GM12878 (cell line): Measurements from ENCODE around the gene STMP1. TPM values are rescaled to one million over a fixed set of nuclear protein-coding genes. Genes with fewer than 3 reads are reported as not detected.

Experiments used
- ATAC-seq: fragments of 200-7000 bp; cut with Tn5 transposase; 3 replicates; pipeline ENCODE4 v1.9.1; 2020; ENCODE audit warnings: mild to moderate bottlenecking, moderate library complexity
- BruUV-seq: library from RNA; stranded (reverse); fragments of 400-500 nt; replicated peaks from 2 replicates; lab custom pipeline; 2021; lab: Mats Ljungman, UMichigan
- CTCF ChIA-PET: fragments of 300-600 bp; sonication (Branson Sonifier 250); formaldehyde crosslinking; extraction: SDS; loops from one replicate; lab custom pipeline; 2021; ENCODE audit warnings: inconsistent platforms; lab: Yijun Ruan, JAX
- POLR2A ChIA-PET: fragments of 350-600 bp; formaldehyde crosslinking; extraction: SDS; loops from one replicate; lab custom pipeline; 2021; ENCODE audit warnings: inconsistent platforms; lab: Charles Lee
- RAD21 ChIA-PET: fragments of 300-600 bp; sonication (Branson Sonifier 250); formaldehyde crosslinking; loops from one replicate; lab custom pipeline; 2023; ENCODE audit warnings: antibody characterized with exemption; ENCODE audit not compliant: unreplicated experiment; lab: Charles Lee
- SMC1A ChIA-PET: fragments of 300-600 bp; sonication (Branson Sonifier 250); formaldehyde crosslinking; loops from one replicate; lab custom pipeline; 2023; ENCODE audit not compliant: unreplicated experiment, uncharacterized antibody; lab: Charles Lee
- DNase-seq: peaks from one replicate; pipeline ENCODE4 v3.0.0-alpha.2; 2011; ENCODE audit warnings: low read depth, low spot score
- FAIRE-seq: peaks from 3 replicates; lab custom pipeline; 2011; peaks lifted over from hg19 to GRCh38; lab: Jason Lieb, UNC
- H2AFZ ChIP-seq: 2 replicates; pipeline ENCODE4 v1.6.0; 2011; ENCODE audit warnings: low read depth, low read length, control low read depth; ENCODE audit not compliant: control insufficient read depth
- H3K27ac ChIP-seq: 2 replicates; pipeline ENCODE4 v1.5.1; 2011; ENCODE audit warnings: control low read depth; ENCODE audit not compliant: control insufficient read depth, insufficient read depth
- H3K27me3 ChIP-seq, 2 experiments: replicated peaks in 1 of 2; 2 replicates each; pipeline versions ENCODE4 v1.6.0 to v1.6.1; 2011; ENCODE audit warnings: low read length in 1 of 2; ENCODE audit not compliant: control insufficient read depth in 2 of 2, insufficient read depth in 2 of 2
- H3K36me3 ChIP-seq, 2 experiments: 2 replicates each; pipeline ENCODE4 v1.5.1; 2011; ENCODE audit warnings: low read length in 1 of 2; ENCODE audit not compliant: control insufficient read depth in 2 of 2, insufficient read depth in 2 of 2
- H3K4me1 ChIP-seq: 2 replicates; pipeline ENCODE4 v1.6.1; 2011; ENCODE audit warnings: mild to moderate bottlenecking, low read length, moderate library complexity, mixed read lengths; ENCODE audit not compliant: control insufficient read depth, insufficient read depth
- H3K4me2 ChIP-seq: 2 replicates; pipeline ENCODE4 v1.6.0; 2011; ENCODE audit warnings: control low read depth; ENCODE audit not compliant: control insufficient read depth, insufficient read depth
- H3K4me3 ChIP-seq: fragments of 200-600 bp; sonication (generic); 2 replicates; pipeline ENCODE4 v1.5.1; 2016
- H3K79me2 ChIP-seq: 2 replicates; pipeline ENCODE4 v1.6.0; 2011; ENCODE audit warnings: low read length; ENCODE audit not compliant: control insufficient read depth, insufficient read depth
- H3K9ac ChIP-seq: 2 replicates; pipeline ENCODE4 v1.8.0; 2011; ENCODE audit warnings: low read length, control low read depth, mixed read lengths; ENCODE audit not compliant: control insufficient read depth, insufficient read depth
- H3K9me3 ChIP-seq: replicated peaks from 3 replicates; pipeline ENCODE4 v1.5.1; 2011; ENCODE audit warnings: mild to moderate bottlenecking, low read length; ENCODE audit not compliant: control insufficient read depth, insufficient read depth
- H4K20me1 ChIP-seq: 2 replicates; pipeline ENCODE4 v1.6.0; 2011; ENCODE audit not compliant: control insufficient read depth, insufficient read depth
- CHD1 ChIP-seq: IDR thresholded peaks from 2 replicates; pipeline ENCODE4 v1.6.1; 2012; ENCODE audit warnings: low read depth, low read length, improper control_type of control experiment
- RAD21 ChIP-seq: IDR thresholded peaks from 2 replicates; pipeline ENCODE4 v1.6.1; 2011; ENCODE audit warnings: mild to moderate bottlenecking, low read depth, low read length, moderate library complexity; ENCODE audit not compliant: insufficient read depth
- RAD51 ChIP-seq: fragments of 450-650 bp; IDR thresholded peaks from 2 replicates; pipeline ENCODE4 v1.6.1; 2016; ENCODE audit warnings: moderate library complexity, mild to moderate bottlenecking, inconsistent platforms
- RB1 ChIP-seq: fragments of 450-650 bp; formaldehyde crosslinking; IDR thresholded peaks from 2 replicates; pipeline ENCODE4 v1.6.1; 2017; ENCODE audit warnings: mild to moderate bottlenecking, borderline replicate concordance
- SMC3 ChIP-seq: IDR thresholded peaks from 2 replicates; pipeline ENCODE4 v1.6.1; 2011; ENCODE audit warnings: low read length, improper control_type of control experiment, borderline replicate concordance
- SRF ChIP-seq, 2 experiments: IDR thresholded peaks; 2 replicates each; pipeline ENCODE4 v1.6.1; 2011; ENCODE audit warnings: low read depth in 2 of 2, low read length in 2 of 2, mild to moderate bottlenecking in 1 of 2, moderate library complexity in 1 of 2
- WRNIP1 ChIP-seq: IDR thresholded peaks from 2 replicates; pipeline ENCODE4 v1.6.1; 2011; ENCODE audit warnings: low read depth, low read length, improper control_type of control experiment, borderline replicate concordance
- YBX1 ChIP-seq: fragments of 450-650 bp; IDR thresholded peaks from 2 replicates; pipeline ENCODE4 v1.6.1; 2016; ENCODE audit warnings: antibody characterized with exemption
- ZNF24 ChIP-seq: fragments of 450-650 bp; IDR thresholded peaks from 2 replicates; pipeline ENCODE4 v1.6.1; 2017; ENCODE audit warnings: antibody characterized with exemption, mild to moderate bottlenecking
- WGBS: methylation state at CpG from one replicate; pipeline ENCODE4 v1.1.6; 2016; ENCODE audit warnings: low lambda C conversion rate; ENCODE audit not compliant: insufficient replicate concordance, insufficient coverage; ENCODE audit errors: missing lambda C conversion rate; 5-methylcytosine and 5-hydroxymethylcytosine counted together
- in situ Hi-C: fragments of 300-500 bp; cut with MboI; formaldehyde crosslinking; loops from 9 replicates; pipeline ENCODE4 v1.14.3; 2018; ENCODE audit warnings: mixed read lengths
- intact Hi-C: fragments of 100-400 bp; cut with micrococcal nuclease; formaldehyde crosslinking; loops from one replicate; pipeline ENCODE4 v1.14.2; 2022; ENCODE audit not compliant: unreplicated experiment
- polyA plus RNA-seq, 11 experiments: library from polyadenylated mRNA; depleted of rRNA in 4 of 11; unstranded in 6 of 11; stranded (reverse) in 5 of 11; fragments of >200 nt; fragmentation: Nextera tagmentation in 4 of 11; fragmentation: Illumina TruSeq in 1 of 11; extraction: Ambion mirVana in 4 of 11; extraction: Trizol in 1 of 11; gene quantifications; 1 replicate in 1 of 11; 2 replicates in 10 of 11; pipeline versions ENCODE4 v1.2.1 to v1.2.3, GENCODE V29; 2011 to 2016; ENCODE audit warnings: inconsistent platforms in 2 of 11, missing spikeins in 2 of 11, low read depth in 1 of 11
- total RNA-seq, 4 experiments: library from RNA; depleted of rRNA in 3 of 4; stranded (reverse); fragments of >200 nt in 3 of 4; fragmentation: Illumina TruSeq in 1 of 4; extraction: Trizol in 1 of 4; gene quantifications; 2 replicates each; pipeline versions ENCODE4 v1.2.1 to v1.2.3, GENCODE V29; 2013 to 2021
- TF ChIP-seq, protein P1 (sequence below): fragments of 450-650 bp; IDR thresholded peaks from 2 replicates; pipeline ENCODE4 v1.6.1; 2016; ENCODE audit warnings: mild to moderate bottlenecking

STMP1 gene
- total and polyA plus RNA-seq, 10 of the 15 experiments (the other 5 are each of a cell fraction or from before 2014, with no cell fraction given) = 8.0 to 79.9 (median 24.7) TPM

DNA sequence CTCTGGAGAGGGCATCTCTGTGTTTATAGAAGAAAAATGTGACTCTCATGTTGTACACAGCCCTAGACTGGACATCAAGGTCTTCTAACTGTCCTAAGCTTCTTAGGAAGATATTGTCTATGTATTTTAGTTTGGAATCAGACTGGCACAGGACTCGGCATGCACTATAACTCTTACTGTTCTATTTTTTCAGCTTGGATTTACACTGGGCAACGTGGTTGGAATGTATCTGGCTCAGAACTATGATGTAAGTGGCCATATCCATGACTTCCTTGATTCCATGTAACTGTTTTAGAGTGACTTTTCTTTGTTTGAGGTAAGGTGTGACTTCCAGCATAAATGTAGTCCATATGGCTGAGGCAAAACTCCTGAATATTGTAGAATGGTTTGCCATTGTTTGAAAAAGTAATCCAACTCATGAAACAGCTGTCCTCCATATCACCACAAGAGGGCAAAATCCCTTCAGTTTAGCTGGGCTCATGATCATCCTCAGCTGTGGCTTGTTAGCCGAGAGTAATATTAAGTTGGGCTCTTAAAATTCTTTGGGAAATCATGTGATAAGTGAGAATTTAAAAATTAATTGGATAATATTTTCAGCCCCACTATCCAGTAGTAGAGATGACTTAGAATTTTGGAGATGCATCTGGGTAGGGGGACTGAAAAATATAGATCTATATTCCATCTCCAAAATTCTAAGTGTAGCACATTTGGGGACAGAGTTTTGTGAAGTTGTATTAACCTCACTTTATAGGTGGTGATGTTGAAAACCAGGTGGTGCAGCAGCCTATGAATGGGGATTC lies 10.4 kb downstream of the STMP1 start (continued):
- TF ChIP-seq RAD21 = peak; percentile 71
- TF ChIP-seq YBX1 = no peak
- no peak for TF ChIP-seq ZNF24
- peak; percentile 52 for TF ChIP-seq SMC3
- no peak for TF ChIP-seq SRF (IDR thresholded peaks at IDR 0.05; ENCODE audit: low read depth in 2 of 2, low read length in 2 of 2)
- no peak for TF ChIP-seq RB1
- no peak for TF ChIP-seq CHD1
- TF ChIP-seq RAD51 = no peak

DNA sequence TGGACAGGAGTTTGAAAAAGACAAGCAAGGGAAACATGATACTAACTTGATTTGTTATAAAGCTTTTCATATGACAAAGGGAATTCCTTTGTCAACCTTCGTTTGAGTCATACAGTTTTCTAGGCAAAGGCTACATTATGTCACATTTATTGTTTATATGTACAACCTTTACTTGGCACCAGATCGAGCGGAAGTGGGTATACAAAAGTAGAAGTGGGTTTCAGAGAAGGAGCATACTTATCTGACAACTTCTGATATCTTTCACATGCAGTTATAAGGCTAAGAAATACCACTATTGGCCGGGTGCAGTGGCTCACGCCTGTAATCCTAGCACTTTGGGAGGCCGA lies 11.0 kb downstream of the STMP1 start:
- ATAC-seq (no peak), DNase-seq (no peak)
- Histone ChIP-seq H3K9me3 (no peaks in the 10 kb centered on the region; the same call in 2 of the 3 replicates), H3K79me2 (peaks cover 7% of the 10 kb centered on the region), H3K27ac (no peak overlapping the region), H3K27me3 (no peaks in the 10 kb centered on the region), H3K4me3 (no peak overlapping the region), H2AFZ (no peak overlapping the region), H4K20me1 (no peaks in the 10 kb centered on the region)
- no TSS peak for BruUV-seq
- in situ Hi-C loops (no loop called here), intact Hi-C loops (loop anchor here (5.0 kb wide), 2 partner anchors 114 to 339 kb away; no protein-coding TSS in a partner anchor)
- POLR2A ChIA-PET = interaction anchor here (2.5 kb wide), 1 partner anchor 11 kb away, joined by 17 read pairs; the partner anchor contains the start of gene STMP1
- TF ChIP-seq, protein P1, sequence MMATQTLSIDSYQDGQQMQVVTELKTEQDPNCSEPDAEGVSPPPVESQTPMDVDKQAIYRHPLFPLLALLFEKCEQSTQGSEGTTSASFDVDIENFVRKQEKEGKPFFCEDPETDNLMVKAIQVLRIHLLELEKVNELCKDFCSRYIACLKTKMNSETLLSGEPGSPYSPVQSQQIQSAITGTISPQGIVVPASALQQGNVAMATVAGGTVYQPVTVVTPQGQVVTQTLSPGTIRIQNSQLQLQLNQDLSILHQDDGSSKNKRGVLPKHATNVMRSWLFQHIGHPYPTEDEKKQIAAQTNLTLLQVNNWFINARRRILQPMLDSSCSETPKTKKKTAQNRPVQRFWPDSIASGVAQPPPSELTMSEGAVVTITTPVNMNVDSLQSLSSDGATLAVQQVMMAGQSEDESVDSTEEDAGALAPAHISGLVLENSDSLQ = no peak
- TF ChIP-seq WRNIP1 = no peak
- TF ChIP-seq, all 136 proteins: peak for 0
- 98% methylated on average over 6 of the region's 6 CpGs for WGBS
- H3K4me2 ChIP-seq = no peak overlapping the region
- SMC1A ChIA-PET = interaction anchor here (1.0 to 3.8 kb wide), 9 partner anchors 9 to 399 kb away, joined by 3 to 21 read pairs (median 4); partner anchors contain the start of gene STMP1
- H3K4me1 ChIP-seq = no peaks in the 10 kb centered on the region; the same call in 1 of the 2 replicates
- no peak overlapping the region for H3K9ac ChIP-seq
- peaks cover 0 to 12% of the 10 kb centered on the region in 2 experiments; a peak in 2 of 4 replicates for H3K36me3 ChIP-seq
- CTCF ChIA-PET = interaction anchor here (0.7 to 8.2 kb wide), 25 partner anchors 8 to 620 kb away, joined by 3 to 89 read pairs (median 4); partner anchors contain the start of gene STMP1
- RAD21 ChIA-PET = interaction anchor here (1.0 to 1.7 kb wide), 3 partner anchors 11 to 104 kb away, joined by 3 to 7 read pairs (median 6); partner anchors contain the start of gene STMP1
- FAIRE-seq = no peak
